Measurements from ENCODE around the gene POU6F2.

DNA sequence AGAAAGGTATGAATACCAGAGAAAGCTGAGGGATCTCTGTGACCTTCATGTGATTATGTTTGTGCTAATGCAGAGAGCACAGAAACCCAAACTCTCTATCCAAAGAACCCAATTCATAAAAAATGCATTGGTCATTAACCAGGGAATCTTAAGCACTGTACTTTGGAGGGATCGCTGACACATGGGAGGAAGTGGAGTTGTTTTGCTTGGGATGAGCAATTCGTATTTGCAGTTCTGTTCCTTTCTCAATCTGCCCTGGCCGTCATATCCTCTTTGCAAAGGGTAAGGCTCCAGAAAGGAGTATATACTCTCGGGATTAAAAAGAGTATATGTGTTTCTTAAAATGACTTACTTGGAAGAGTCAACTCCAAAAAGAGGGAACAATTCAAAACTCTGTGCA, 221.3 kb downstream of the POU6F2 start:
- no peak for TF ChIP-seq POLR2A (IDR thresholded peaks at IDR 0.05)
- TF ChIP-seq, protein P1, sequence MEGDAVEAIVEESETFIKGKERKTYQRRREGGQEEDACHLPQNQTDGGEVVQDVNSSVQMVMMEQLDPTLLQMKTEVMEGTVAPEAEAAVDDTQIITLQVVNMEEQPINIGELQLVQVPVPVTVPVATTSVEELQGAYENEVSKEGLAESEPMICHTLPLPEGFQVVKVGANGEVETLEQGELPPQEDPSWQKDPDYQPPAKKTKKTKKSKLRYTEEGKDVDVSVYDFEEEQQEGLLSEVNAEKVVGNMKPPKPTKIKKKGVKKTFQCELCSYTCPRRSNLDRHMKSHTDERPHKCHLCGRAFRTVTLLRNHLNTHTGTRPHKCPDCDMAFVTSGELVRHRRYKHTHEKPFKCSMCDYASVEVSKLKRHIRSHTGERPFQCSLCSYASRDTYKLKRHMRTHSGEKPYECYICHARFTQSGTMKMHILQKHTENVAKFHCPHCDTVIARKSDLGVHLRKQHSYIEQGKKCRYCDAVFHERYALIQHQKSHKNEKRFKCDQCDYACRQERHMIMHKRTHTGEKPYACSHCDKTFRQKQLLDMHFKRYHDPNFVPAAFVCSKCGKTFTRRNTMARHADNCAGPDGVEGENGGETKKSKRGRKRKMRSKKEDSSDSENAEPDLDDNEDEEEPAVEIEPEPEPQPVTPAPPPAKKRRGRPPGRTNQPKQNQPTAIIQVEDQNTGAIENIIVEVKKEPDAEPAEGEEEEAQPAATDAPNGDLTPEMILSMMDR (IDR thresholded peaks at IDR 0.05) = no peak

All from body of pancreas (tissue), 4 donors.